Fibroblast of the conjunctiva (primary cell): Measurements from ENCODE around the gene TRIM5.
A peak's percentile ranks its signal among the peaks of the same experiment; 100 is the strongest.

ENCODE experiments used
- DNase-seq: peaks from one replicate; pipeline ENCODE4 v3.0.0-alpha.2; 2010; ENCODE audit warnings: low read depth

The TRIM5 gene

DNA sequence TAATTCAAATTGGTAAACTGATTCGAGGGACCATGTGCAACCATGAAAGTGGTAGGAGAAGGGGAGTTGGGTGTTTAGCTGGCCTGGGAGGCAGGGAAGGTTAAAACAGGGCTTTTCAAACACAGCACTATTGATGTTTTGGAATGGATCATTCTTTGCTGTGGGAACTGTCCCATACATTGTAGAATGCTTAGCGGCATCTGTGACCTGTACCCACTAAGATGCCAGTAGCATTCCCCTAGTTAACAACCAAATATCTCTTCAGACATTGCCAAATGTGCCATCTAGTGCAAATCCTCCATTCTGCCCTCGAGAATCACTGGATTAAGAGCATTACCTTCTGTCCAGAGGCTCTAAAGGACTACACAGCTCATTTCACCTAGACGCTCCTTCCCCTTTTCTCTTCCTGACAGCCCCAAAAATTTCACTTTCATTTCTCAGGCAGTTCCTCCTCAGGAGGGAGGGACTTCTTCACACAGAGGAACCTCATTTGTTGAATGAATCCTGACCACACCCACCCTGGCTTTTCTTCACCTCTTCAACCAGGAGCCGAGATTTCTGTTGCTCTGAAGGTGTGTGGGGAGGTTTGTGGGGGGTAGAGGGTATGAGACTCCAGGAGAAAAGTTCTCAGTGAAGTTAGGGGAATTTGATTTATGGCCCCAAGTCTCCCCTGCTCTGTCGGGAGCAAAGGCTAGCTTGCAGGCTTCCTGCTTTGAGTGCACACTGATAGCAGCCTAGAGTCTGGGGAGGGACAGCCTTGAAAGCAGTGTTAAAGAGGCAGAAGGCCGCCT is 60.2 kb downstream of the TRIM5 start, which contains the start of gene TRIM34:
TRIM34 (plus strand) TSS at position 513 of the 791 bp plus-strand sequence. CDS start 7,331 bp downstream, outside the sequence.
- DNase-seq: peak; percentile 13

DNA sequence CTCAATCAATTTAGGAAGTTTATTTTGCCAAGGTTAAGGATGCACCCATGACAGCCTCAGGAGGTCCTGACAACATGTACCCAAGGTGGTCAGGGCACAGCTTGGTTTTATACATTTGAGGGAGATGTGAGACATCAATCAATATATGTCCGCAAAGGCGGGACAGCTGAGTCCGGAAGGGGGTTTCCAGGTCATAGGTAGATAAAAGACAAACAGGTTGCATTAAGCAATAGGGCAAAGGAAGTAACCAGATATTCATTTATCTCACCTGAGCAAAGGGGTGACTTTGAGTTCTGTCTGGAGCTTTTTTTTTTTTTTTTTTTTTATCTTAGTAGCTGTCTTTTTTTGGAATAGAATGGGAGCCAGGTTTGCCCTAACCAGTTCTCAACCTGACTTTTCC is 62.1 kb downstream of the TRIM5 start:
- DNase-seq: no peak

DNA sequence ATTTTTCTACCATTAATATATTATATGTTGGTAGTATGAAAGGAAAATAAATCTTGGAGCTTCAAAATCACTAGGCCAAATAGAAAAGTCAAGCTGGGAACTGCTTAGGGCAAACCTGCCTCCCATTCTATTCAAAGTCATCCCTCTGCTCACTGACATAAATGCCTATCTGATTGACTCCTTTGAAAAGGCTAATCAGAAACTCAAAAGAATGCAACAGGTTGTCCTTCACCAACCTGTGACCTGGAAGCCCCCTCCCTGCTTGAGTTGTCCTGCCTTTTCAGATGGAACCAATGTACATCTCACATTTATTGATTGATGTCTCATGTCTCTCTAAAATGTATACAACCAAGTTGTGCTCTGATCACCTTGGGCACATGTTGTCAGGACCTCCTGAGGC is 63.3 kb downstream of the TRIM5 start:
- no peak for DNase-seq

DNA sequence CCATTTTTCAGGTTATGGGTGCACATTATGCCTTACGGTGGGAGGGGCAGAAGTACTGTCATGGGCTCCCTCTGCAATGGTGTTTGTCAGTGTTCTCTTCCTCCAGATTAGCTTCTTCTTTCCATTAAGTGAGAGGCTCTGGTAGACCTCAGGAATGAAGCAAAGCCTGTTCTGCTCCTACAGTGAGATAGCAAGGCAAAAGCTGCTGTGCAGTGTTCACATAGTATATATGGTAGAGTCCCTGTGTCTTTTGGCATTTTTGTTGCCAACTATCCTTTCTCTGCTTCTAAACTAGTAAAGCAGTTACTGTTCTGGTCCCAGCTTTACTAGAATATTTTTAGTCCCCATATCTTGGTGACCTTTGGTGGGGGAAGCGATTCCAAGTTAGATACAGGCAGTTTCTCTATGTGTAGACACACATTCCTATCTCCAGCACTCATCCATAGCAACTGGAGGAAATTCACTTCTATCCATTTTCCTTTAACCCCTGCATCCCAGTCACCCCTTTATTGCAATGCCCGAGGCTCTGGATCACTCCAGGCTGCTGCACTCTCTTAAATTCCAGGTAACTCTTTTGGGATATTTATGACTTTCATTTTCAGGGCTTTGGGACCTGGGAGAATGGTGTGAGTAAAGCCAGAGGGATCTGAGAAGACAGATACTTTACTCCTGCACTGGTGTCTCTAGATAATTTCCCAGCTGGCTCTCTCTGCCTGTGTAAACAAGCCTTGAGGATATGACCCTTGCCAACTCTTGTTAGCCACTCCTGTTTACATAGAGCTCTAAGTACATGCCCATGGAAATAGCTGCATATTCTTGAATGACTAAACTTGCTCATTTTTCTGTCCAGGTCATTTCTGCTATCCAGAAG is 64.0 kb downstream of the TRIM5 start:
- DNase-seq: peak; percentile 57

DNA sequence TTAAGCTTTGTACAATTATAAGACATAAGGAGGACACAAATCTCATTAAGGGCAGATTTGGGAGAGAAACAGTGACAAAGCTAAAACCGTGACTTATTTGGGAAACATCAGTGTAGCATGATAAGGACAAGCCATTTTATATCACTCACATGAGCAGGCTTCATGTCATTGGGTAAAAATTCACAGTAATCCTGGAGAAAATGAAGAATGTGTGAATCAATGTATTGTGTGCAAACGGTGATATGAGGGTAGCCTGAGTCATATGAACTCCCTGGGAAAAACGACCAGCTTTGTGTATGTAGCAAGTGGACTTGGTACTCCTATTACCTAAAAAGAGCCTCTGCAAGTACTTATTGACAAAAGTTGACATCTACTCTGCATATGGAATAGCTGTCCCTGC is 66.1 kb downstream of the TRIM5 start:
- no peak for DNase-seq
